SH-SY5Y (cell line): ENCODE measurements around the gene OSBPL10.

Source experiments
- GATA2 ChIP-seq: IDR thresholded peaks from 2 replicates; pipeline ENCODE4 v1.6.1; 2011; ENCODE audit warnings: mild to moderate bottlenecking, low read depth, low read length
- GATA3 ChIP-seq: IDR thresholded peaks from 2 replicates; pipeline ENCODE4 v1.6.1; 2011; ENCODE audit warnings: low read depth, mild to moderate bottlenecking, low read length, moderate library complexity

GRCh38 chr3:31976302-31976701, 4.8 kb downstream of the OSBPL10 start:
- no peak for TF ChIP-seq GATA2
- TF ChIP-seq GATA3: no peak
